WERI-Rb-1 (cell line): ENCODE data around the gene CPNE8.

Experiments
- DNase-seq: peaks from one replicate; pipeline ENCODE4 v3.0.0-alpha.2; 2020
- H3K27ac ChIP-seq: fragments of 250-450 bp; sonication (Bioruptor Pico); 2 replicates; pipeline ENCODE4 v1.5.1; 2020; ENCODE audit warnings: mild to moderate bottlenecking, moderate library complexity
- H3K27me3 ChIP-seq: fragments of 250-450 bp; sonication (Bioruptor Pico); 2 replicates; pipeline ENCODE4 v1.5.1; 2021; ENCODE audit warnings: mild to moderate bottlenecking, low read depth, moderate library complexity; ENCODE audit not compliant: insufficient read depth, severe bottlenecking
- H3K36me3 ChIP-seq: fragments of 250-450 bp; sonication (Bioruptor Pico); 2 replicates; pipeline ENCODE4 v1.5.1; 2020; ENCODE audit warnings: mild to moderate bottlenecking, moderate library complexity
- H3K4me3 ChIP-seq: 2 replicates; pipeline ENCODE4 v1.5.1; 2011; ENCODE audit warnings: low read depth, mild to moderate bottlenecking, control low read depth, low read length
- H3K9me3 ChIP-seq: fragments of 250-450 bp; sonication (Bioruptor Pico); 2 replicates; pipeline ENCODE4 v1.5.1; 2021; ENCODE audit warnings: mild to moderate bottlenecking, moderate library complexity; ENCODE audit not compliant: severe bottlenecking
- TF ChIP-seq, protein P1 (sequence below): IDR thresholded peaks from 2 replicates; pipeline ENCODE4 v1.5.1; 2011; ENCODE audit warnings: low read depth, mild to moderate bottlenecking, control low read depth, inconsistent platforms, low read length

Gene CPNE8

DNA sequence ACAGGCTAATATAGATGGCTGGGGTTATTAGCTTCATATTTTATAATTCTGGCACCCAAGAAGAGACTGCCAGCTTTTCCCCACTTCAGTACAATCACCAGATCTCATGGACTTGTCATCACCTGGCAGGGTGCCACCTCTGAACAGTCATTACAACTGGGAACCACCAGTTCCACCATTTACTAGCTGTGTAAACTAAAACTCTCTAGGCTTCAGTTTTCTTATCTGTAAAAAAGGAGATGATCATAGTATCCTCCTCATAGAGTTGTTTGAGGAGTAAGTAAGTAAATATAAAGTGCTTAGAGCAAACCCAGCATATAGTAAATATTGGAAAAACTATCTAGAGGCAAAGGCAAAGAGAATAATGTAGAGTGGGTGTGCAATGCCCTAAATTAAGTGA is 19.3 kb downstream of the CPNE8 start:
- H3K9me3 ChIP-seq, result no peaks in the 10 kb centered on the region
- H3K27me3 ChIP-seq, result peaks cover 30% of the 10 kb centered on the region
- TF ChIP-seq, protein P1, sequence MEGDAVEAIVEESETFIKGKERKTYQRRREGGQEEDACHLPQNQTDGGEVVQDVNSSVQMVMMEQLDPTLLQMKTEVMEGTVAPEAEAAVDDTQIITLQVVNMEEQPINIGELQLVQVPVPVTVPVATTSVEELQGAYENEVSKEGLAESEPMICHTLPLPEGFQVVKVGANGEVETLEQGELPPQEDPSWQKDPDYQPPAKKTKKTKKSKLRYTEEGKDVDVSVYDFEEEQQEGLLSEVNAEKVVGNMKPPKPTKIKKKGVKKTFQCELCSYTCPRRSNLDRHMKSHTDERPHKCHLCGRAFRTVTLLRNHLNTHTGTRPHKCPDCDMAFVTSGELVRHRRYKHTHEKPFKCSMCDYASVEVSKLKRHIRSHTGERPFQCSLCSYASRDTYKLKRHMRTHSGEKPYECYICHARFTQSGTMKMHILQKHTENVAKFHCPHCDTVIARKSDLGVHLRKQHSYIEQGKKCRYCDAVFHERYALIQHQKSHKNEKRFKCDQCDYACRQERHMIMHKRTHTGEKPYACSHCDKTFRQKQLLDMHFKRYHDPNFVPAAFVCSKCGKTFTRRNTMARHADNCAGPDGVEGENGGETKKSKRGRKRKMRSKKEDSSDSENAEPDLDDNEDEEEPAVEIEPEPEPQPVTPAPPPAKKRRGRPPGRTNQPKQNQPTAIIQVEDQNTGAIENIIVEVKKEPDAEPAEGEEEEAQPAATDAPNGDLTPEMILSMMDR, result no peak
- H3K36me3 ChIP-seq, result no peaks in the 10 kb centered on the region
- no peak overlapping the region for H3K27ac ChIP-seq
- no peak for DNase-seq
- no peak overlapping the region for H3K4me3 ChIP-seq

DNA sequence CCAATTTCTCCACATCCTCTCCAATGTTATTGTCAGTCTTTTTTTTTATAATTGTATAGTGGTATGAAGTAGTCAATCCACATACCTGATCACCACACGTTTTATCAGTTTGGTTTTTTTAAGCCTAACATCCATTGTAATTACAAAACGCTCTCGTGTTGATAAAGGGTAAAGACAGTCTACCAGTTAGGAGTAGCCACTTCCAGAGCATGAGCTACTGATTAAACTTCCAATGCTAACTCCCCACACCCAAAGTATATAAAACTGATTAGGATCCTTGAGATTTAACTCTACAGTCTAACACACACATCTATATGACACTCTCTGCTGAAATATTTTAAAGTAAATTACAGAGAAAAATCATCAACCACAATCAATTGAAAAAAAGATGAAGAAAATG is 20.7 kb downstream of the CPNE8 start:
- no peak for DNase-seq
- TF ChIP-seq, protein P1, result no peak
- H3K27ac ChIP-seq, result no peak overlapping the region

DNA sequence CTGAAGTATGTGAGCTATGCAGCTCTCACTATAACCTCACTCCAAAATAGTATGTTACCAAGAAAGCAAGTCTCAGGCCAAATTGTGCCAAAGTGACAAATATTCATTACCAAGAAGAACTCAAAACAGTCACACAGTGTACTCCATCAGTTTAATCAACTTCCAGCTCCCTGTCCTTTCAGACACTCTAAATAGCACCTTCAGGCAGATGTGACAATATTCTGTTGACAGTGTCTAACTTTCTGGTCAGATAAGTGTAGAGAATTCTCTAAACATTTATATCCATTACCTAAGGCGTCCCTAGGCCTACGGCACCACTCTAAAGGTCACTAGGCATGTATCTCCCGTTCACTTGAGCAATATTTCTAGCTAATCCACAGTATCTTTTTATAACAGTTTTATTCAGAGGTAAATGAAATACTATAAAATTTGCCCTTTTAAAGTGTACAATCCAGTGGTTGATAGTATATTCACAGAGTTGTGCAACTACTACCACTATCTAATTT is 21.7 kb downstream of the CPNE8 start:
- Histone ChIP-seq H3K27me3 (peaks cover 33% of the 10 kb centered on the region), H3K36me3 (no peaks in the 10 kb centered on the region), H3K4me3 (no peak overlapping the region), H3K27ac (no peak overlapping the region), H3K9me3 (no peaks in the 10 kb centered on the region)
- no peak for DNase-seq
- TF ChIP-seq, protein P1, result no peak

More for the DNA sequence above, 20.7 kb downstream of the CPNE8 start:
- Histone ChIP-seq H3K9me3 (no peaks in the 10 kb centered on the region), H3K4me3 (no peak overlapping the region), H3K36me3 (no peaks in the 10 kb centered on the region), H3K27me3 (peaks cover 33% of the 10 kb centered on the region)

- Histone ChIP-seq H3K36me3 (no peaks in the 10 kb centered on the region), H3K27me3 (peaks cover 26% of the 10 kb centered on the region), H3K27ac (no peak overlapping the region), H3K9me3 (no peaks in the 10 kb centered on the region), H3K4me3 (no peak overlapping the region)
- no peak for DNase-seq
- TF ChIP-seq, protein P1, result no peak
Measured at GRCh38 chr12:38880288-38880687, 25.1 kb downstream of the CPNE8 start.

- TF ChIP-seq, protein P1, result no peak
- peaks cover 29% of the 10 kb centered on the region for H3K27me3 ChIP-seq
Measured at GRCh38 chr12:38878986-38879385, 26.4 kb downstream of the CPNE8 start.

GRCh38 chr12:38878333-38878705 is 27.1 kb downstream of the CPNE8 start:
- TF ChIP-seq, protein P1, result no peak
- Histone ChIP-seq H3K4me3 (no peak overlapping the region), H3K27me3 (peaks cover 27% of the 10 kb centered on the region), H3K36me3 (no peaks in the 10 kb centered on the region), H3K27ac (no peak overlapping the region), H3K9me3 (no peaks in the 10 kb centered on the region)
- no peak for DNase-seq

More at GRCh38 chr12:38878986-38879385, 26.4 kb downstream of the CPNE8 start:
- no peaks in the 10 kb centered on the region for H3K36me3 ChIP-seq
- H3K4me3 ChIP-seq, result no peak overlapping the region
- H3K27ac ChIP-seq, result no peak overlapping the region
- H3K9me3 ChIP-seq, result no peaks in the 10 kb centered on the region
- no peak for DNase-seq
